ENCODE measurements around the gene OBSCN. TPM values are rescaled to one million over a fixed set of nuclear protein-coding genes. Genes with fewer than 3 reads are reported as not detected.

OBSCN gene
- total and polyA plus RNA-seq, 4 donors, result 0.54 to 5.6 (median 2.7) TPM

DNA sequence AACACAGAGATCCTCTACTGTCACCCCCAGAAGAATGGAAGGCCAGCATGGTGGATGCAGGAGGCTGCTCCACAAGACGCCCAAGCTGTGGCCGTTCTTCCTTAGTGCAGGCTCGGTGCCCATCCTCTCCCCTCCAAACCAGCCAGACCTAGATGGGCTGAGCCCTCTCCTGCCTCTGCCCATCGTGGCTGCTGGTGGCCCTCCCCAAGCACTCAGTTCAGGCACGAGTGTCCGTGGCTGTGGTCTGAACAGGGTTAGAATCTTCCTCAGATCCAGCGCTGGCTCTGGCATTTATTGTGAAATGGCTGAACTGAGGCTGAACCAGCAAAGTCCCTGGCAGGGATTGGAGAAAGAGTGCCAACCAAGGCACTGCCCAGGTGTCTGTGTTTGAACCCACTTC lies 139.3 kb downstream of the OBSCN start:
- Histone ChIP-seq H3K27ac (ENCODE audit: low read depth in 1 of 2, low read length in 2 of 2) (no peak overlapping the region), H3K4me3 (ENCODE audit: low read depth in 1 of 3, low read length in 3 of 3) (no peak overlapping the region), H3K36me3 (ENCODE audit: control insufficient read depth in 4 of 4, insufficient read depth in 3 of 4, low read depth in 1 of 4, low read length in 3 of 4) (no peaks in the 10 kb centered on the region), H3K4me1 (ENCODE audit: control insufficient read depth in 4 of 4, insufficient read depth in 4 of 4, low read length in 3 of 4) (no peaks in the 10 kb centered on the region), H3K27me3 (ENCODE audit: control insufficient read depth in 4 of 4, insufficient read depth in 4 of 4, low read length in 3 of 4) (no peaks in the 10 kb centered on the region), H3K9ac (ENCODE audit: low read depth in 1 of 2, low read length in 2 of 2) (no peak overlapping the region), H3K9me3 (ENCODE audit: control insufficient read depth in 4 of 4, low read length in 3 of 4) (peaks cover 4 to 10% (median 10%) of the 10 kb centered on the region in 4 donors)
- 87% methylated on average over 7 of the region's 7 CpGs for WGBS
- DNase-seq (ENCODE audit: low spot score), result no peak
- TF ChIP-seq RAD21 (IDR thresholded peaks at IDR 0.05) (no peak), RXRA (IDR thresholded peaks at IDR 0.05) (no peak), GABPA (IDR thresholded peaks at IDR 0.05 in 1 of 2, conservative IDR thresholded peaks at IDR 0.05 in 1 of 2) (no peak), SP1 (IDR thresholded peaks at IDR 0.05) (no peak), FOXA2 (IDR thresholded peaks at IDR 0.05) (no peak), TAF1 (conservative IDR thresholded peaks at IDR 0.05) (no peak), HNF4A (conservative IDR thresholded peaks at IDR 0.05) (no peak), JUND (IDR thresholded peaks at IDR 0.05) (no peak), EGR1 (IDR thresholded peaks at IDR 0.05; ENCODE audit: low read depth in 2 of 2) (no peak), HNF4G (IDR thresholded peaks at IDR 0.05) (no peak), FOXA1 (IDR thresholded peaks at IDR 0.05) (no peak)
- TF ChIP-seq, protein P1, sequence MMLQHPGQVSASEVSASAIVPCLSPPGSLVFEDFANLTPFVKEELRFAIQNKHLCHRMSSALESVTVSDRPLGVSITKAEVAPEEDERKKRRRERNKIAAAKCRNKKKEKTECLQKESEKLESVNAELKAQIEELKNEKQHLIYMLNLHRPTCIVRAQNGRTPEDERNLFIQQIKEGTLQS (IDR thresholded peaks at IDR 0.05), result no peak
- TF ChIP-seq, protein P2, sequence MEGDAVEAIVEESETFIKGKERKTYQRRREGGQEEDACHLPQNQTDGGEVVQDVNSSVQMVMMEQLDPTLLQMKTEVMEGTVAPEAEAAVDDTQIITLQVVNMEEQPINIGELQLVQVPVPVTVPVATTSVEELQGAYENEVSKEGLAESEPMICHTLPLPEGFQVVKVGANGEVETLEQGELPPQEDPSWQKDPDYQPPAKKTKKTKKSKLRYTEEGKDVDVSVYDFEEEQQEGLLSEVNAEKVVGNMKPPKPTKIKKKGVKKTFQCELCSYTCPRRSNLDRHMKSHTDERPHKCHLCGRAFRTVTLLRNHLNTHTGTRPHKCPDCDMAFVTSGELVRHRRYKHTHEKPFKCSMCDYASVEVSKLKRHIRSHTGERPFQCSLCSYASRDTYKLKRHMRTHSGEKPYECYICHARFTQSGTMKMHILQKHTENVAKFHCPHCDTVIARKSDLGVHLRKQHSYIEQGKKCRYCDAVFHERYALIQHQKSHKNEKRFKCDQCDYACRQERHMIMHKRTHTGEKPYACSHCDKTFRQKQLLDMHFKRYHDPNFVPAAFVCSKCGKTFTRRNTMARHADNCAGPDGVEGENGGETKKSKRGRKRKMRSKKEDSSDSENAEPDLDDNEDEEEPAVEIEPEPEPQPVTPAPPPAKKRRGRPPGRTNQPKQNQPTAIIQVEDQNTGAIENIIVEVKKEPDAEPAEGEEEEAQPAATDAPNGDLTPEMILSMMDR (IDR thresholded peaks at IDR 0.05; ENCODE audit: low read depth, low read length, missing input control), result no peak

DNA sequence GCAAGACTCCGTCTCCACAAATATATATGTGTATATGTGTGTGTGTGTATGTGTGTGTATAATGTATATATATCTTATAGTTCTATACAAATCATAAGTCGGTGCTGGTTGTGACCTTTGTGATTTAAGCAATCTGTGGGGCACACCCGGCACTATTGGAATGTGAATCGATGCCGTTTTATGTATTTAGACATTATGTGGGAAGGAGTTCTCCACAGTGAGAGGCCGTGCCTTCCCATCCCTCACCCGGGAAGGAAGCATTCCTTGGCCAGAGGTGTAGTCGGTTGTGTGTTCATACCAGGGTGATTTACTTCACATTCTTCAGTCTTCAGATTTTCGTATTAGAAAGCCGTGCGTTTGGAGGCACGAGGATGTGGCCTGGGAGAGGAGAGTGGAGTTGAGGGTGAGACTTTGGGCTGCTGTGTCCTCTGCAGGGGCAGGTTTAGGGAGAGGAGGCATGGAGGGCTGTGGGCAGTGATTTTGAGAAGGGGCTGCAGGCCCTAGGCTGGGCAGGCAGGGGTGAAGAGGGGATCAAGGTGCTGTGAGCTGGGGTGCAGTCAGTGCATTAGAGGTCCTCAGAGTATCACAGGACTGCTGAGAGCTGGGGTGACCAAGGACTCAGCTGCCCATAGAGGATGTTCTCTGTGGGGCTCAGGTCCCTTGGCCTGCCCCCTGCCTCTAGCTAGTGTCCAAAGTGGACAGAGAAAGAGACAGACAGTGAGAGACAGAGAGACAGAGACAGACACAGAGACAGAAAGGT lies 141.0 kb downstream of the OBSCN start:
- Histone ChIP-seq H3K9ac (ENCODE audit: low read depth in 1 of 2, low read length in 2 of 2) (no peak overlapping the region), H3K36me3 (ENCODE audit: control insufficient read depth in 4 of 4, insufficient read depth in 3 of 4, low read depth in 1 of 4, low read length in 3 of 4) (no peaks in the 10 kb centered on the region), H3K27ac (ENCODE audit: low read depth in 1 of 2, low read length in 2 of 2) (no peak overlapping the region), H3K4me1 (ENCODE audit: control insufficient read depth in 4 of 4, insufficient read depth in 4 of 4, low read length in 3 of 4) (no peaks in the 10 kb centered on the region), H3K27me3 (ENCODE audit: control insufficient read depth in 4 of 4, insufficient read depth in 4 of 4, low read length in 3 of 4) (no peaks in the 10 kb centered on the region), H3K9me3 (ENCODE audit: control insufficient read depth in 4 of 4, low read length in 3 of 4) (peaks cover 4 to 10% (median 9%) of the 10 kb centered on the region in 4 donors), H3K4me3 (ENCODE audit: low read depth in 1 of 3, low read length in 3 of 3) (no peak overlapping the region)
- WGBS, result 74% methylated on average over 12 of the region's 12 CpGs
- TF ChIP-seq, protein P1 (IDR thresholded peaks at IDR 0.05), result no peak
- TF ChIP-seq TAF1 (conservative IDR thresholded peaks at IDR 0.05), result no peak
- TF ChIP-seq, protein P2 (IDR thresholded peaks at IDR 0.05; ENCODE audit: low read depth, low read length, missing input control), result no peak
- no peak for TF ChIP-seq RAD21 (IDR thresholded peaks at IDR 0.05)
- no peak for TF ChIP-seq RXRA (IDR thresholded peaks at IDR 0.05)
- TF ChIP-seq, protein P3, sequence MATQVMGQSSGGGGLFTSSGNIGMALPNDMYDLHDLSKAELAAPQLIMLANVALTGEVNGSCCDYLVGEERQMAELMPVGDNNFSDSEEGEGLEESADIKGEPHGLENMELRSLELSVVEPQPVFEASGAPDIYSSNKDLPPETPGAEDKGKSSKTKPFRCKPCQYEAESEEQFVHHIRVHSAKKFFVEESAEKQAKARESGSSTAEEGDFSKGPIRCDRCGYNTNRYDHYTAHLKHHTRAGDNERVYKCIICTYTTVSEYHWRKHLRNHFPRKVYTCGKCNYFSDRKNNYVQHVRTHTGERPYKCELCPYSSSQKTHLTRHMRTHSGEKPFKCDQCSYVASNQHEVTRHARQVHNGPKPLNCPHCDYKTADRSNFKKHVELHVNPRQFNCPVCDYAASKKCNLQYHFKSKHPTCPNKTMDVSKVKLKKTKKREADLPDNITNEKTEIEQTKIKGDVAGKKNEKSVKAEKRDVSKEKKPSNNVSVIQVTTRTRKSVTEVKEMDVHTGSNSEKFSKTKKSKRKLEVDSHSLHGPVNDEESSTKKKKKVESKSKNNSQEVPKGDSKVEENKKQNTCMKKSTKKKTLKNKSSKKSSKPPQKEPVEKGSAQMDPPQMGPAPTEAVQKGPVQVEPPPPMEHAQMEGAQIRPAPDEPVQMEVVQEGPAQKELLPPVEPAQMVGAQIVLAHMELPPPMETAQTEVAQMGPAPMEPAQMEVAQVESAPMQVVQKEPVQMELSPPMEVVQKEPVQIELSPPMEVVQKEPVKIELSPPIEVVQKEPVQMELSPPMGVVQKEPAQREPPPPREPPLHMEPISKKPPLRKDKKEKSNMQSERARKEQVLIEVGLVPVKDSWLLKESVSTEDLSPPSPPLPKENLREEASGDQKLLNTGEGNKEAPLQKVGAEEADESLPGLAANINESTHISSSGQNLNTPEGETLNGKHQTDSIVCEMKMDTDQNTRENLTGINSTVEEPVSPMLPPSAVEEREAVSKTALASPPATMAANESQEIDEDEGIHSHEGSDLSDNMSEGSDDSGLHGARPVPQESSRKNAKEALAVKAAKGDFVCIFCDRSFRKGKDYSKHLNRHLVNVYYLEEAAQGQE (IDR thresholded peaks at IDR 0.05), result no peak
- TF ChIP-seq EGR1 (IDR thresholded peaks at IDR 0.05; ENCODE audit: low read depth in 2 of 2), result no peak
- no peak for TF ChIP-seq GABPA (IDR thresholded peaks at IDR 0.05 in 1 of 2, conservative IDR thresholded peaks at IDR 0.05 in 1 of 2)
- TF ChIP-seq JUND (IDR thresholded peaks at IDR 0.05), result no peak
- no peak for DNase-seq (ENCODE audit: low spot score)
